SU-DHL-6 (cell line): ENCODE data around the gene PAAF1.

Source experiments
- H2AFZ ChIP-seq: fragments of 200-600 bp; sonication (generic); 2 replicates; pipeline ENCODE4 v1.6.1; 2014; ENCODE audit warnings: low read depth, mild to moderate bottlenecking, moderate library complexity, mixed read lengths, antibody characterized with exemption, low read length; ENCODE audit not compliant: severe bottlenecking
- H3F3A ChIP-seq: fragments of 200-600 bp; shearing (Covaris generic); 2 replicates; pipeline ENCODE4 v1.6.0; 2016; ENCODE audit warnings: antibody characterized with exemption, mild to moderate bottlenecking; ENCODE audit not compliant: insufficient read depth
- H3K27ac ChIP-seq: fragments of 200-600 bp; sonication (generic); 2 replicates; pipeline ENCODE4 v1.5.1; 2016; ENCODE audit warnings: low read depth, mild to moderate bottlenecking, low read length, moderate library complexity, mixed read lengths
- H3K27me3 ChIP-seq: fragments of 200-600 bp; sonication (generic), shearing (Covaris generic); 2 replicates; pipeline ENCODE4 v1.6.0; 2014; ENCODE audit warnings: mild to moderate bottlenecking, low read length
- H3K36me3 ChIP-seq: fragments of 200-600 bp; sonication (generic); 2 replicates; pipeline ENCODE4 v1.6.1; 2014; ENCODE audit warnings: mild to moderate bottlenecking, low read length, mixed read lengths
- H3K4me2 ChIP-seq: fragments of 300-600, 200-600 bp; shearing (Covaris generic), sonication (generic); 2 replicates; pipeline ENCODE4 v1.6.0; 2014; ENCODE audit warnings: low read length, low read depth, mild to moderate bottlenecking; ENCODE audit not compliant: poor library complexity, severe bottlenecking
- H3K4me3 ChIP-seq: fragments of 200-600 bp; sonication (generic); 2 replicates; pipeline ENCODE4 v1.5.1; 2014; ENCODE audit warnings: antibody characterized with exemption, low read length, mild to moderate bottlenecking, mixed read lengths; ENCODE audit not compliant: insufficient read depth, poor library complexity, severe bottlenecking
- H3K79me2 ChIP-seq: fragments of 200-600 bp; sonication (generic); 2 replicates; pipeline ENCODE4 v1.6.1; 2014; ENCODE audit warnings: mild to moderate bottlenecking, low read length, moderate library complexity; ENCODE audit not compliant: insufficient read depth
- H3K9ac ChIP-seq: fragments of 200-600 bp; sonication (generic); 2 replicates; pipeline ENCODE4 v1.7.0; 2014; ENCODE audit warnings: mild to moderate bottlenecking, low read length
- H3K9me2 ChIP-seq: fragments of 200-600 bp; sonication (generic); replicated peaks from 2 replicates; pipeline ENCODE4 v1.6.1; 2014; ENCODE audit warnings: low read length; ENCODE audit not compliant: insufficient read depth
- H3K9me3 ChIP-seq: fragments of 200-600 bp; sonication (generic); 2 replicates; pipeline ENCODE4 v1.6.1; 2014; ENCODE audit warnings: low read length, mixed read lengths; ENCODE audit not compliant: insufficient read depth
- H4K20me1 ChIP-seq: fragments of 200-600 bp; sonication (generic); 2 replicates; pipeline ENCODE4 v1.6.1; 2014; ENCODE audit warnings: low read depth, mild to moderate bottlenecking, antibody characterized with exemption, low read length, moderate library complexity, mixed read lengths
- EZH2phosphoT487 ChIP-seq: fragments of 200-600 bp; sonication (generic), shearing (Covaris generic); conservative IDR thresholded peaks from 2 replicates; pipeline ENCODE4 v1.6.1; 2018; ENCODE audit warnings: mild to moderate bottlenecking, antibody characterized with exemption, low read length, moderate library complexity, mixed read lengths
- TF ChIP-seq, protein P1 (sequence below): fragments of 200-600 bp; sonication (generic); IDR thresholded peaks from one replicate; pipeline ENCODE4 v1.5.1; 2017; ENCODE audit warnings: antibody characterized with exemption, mild to moderate bottlenecking, low read length, moderate library complexity; ENCODE audit not compliant: insufficient read depth, poor library complexity, severe bottlenecking

PAAF1 gene

DNA sequence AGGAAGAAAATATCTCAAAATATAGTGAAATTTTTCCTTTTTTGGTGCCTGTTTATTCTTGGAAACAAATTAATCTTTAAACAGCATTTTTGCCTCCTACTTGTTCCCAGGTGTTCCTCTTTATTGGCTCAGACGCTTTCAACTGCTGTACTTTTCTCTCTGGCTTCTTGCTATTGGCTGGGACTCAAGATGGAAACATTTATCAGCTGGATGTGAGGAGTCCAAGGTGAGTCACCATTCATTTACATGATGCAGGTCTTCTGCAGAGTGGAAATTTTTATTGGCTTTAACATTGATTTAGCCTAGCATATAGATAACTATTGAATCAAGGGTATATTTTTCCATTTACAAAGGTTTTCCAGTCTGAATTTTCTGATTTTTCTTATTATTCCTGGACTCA is 39.6 kb downstream of the PAAF1 start:
- H3K9me3 ChIP-seq: no peaks in the 10 kb centered on the region
- H3K9me2 ChIP-seq: no peaks in the 10 kb centered on the region
- peaks cover 4% of the 10 kb centered on the region; the same call in 1 of the 2 replicates for H3K36me3 ChIP-seq
- no peaks in the 10 kb centered on the region for H3K27me3 ChIP-seq
- no peak overlapping the region for H3K9ac ChIP-seq
- TF ChIP-seq, protein P1, sequence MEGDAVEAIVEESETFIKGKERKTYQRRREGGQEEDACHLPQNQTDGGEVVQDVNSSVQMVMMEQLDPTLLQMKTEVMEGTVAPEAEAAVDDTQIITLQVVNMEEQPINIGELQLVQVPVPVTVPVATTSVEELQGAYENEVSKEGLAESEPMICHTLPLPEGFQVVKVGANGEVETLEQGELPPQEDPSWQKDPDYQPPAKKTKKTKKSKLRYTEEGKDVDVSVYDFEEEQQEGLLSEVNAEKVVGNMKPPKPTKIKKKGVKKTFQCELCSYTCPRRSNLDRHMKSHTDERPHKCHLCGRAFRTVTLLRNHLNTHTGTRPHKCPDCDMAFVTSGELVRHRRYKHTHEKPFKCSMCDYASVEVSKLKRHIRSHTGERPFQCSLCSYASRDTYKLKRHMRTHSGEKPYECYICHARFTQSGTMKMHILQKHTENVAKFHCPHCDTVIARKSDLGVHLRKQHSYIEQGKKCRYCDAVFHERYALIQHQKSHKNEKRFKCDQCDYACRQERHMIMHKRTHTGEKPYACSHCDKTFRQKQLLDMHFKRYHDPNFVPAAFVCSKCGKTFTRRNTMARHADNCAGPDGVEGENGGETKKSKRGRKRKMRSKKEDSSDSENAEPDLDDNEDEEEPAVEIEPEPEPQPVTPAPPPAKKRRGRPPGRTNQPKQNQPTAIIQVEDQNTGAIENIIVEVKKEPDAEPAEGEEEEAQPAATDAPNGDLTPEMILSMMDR: no peak
- no peak for TF ChIP-seq EZH2phosphoT487
- H3K4me3 ChIP-seq: no peak overlapping the region
- H3F3A ChIP-seq: no peaks in the 10 kb centered on the region
- no peak overlapping the region for H3K4me2 ChIP-seq
- H4K20me1 ChIP-seq: no peaks in the 10 kb centered on the region
- H3K79me2 ChIP-seq: no peaks in the 10 kb centered on the region
- no peak overlapping the region for H2AFZ ChIP-seq
- no peak overlapping the region for H3K27ac ChIP-seq

DNA sequence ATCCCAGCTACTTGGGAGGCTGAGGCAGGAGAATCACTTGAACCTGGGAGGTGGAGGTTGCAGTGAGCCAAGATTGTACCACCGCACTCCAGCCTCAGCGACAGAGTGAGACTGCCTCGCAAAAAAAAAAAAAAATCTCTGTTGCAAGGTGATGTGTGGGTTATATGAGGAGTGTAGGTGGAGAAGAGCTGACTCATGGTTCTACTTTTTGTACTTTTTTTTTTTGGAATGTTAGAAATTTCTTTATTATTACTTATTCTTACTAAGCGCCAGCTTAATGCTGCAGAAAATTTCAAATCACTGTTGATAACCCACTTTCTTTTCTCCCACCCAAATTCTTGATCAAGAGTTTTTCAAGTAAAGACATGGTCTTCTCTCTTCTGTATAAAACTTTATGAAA is 44.4 kb downstream of the PAAF1 start:
- Histone ChIP-seq H3K27ac (no peak overlapping the region), H2AFZ (no peak overlapping the region), H3K9ac (no peak overlapping the region), H3K4me3 (no peak overlapping the region), H3F3A (peaks cover 5% of the 10 kb centered on the region; the same call in 1 of the 2 replicates), H3K27me3 (no peaks in the 10 kb centered on the region), H3K4me2 (no peak overlapping the region), H4K20me1 (no peaks in the 10 kb centered on the region), H3K9me3 (no peaks in the 10 kb centered on the region), H3K79me2 (no peaks in the 10 kb centered on the region), H3K36me3 (peaks cover 4% of the 10 kb centered on the region; the same call in 1 of the 2 replicates), H3K9me2 (no peaks in the 10 kb centered on the region)
- TF ChIP-seq, protein P1: no peak
- TF ChIP-seq EZH2phosphoT487: no peak

DNA sequence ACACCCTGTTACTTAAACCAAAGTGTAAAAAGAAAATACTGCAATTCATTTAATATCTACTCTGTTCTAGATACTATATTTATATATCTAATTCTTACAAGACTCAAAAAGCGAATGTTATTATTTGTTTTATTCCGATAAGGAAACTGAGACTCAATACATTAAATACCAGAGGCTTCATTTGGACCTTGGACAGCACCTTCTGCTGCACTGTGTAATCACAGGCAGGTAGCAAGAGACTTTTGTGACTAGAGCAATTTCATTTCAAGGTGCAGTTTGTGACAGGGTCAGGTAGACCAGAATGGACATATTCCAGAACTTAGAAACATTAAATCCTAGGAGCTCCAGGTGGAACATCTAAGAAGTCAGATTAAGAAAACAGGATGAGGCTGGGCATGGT is 52.6 kb downstream of the PAAF1 start:
- H3K36me3 ChIP-seq: no peaks in the 10 kb centered on the region

More for the DNA sequence above, 52.6 kb downstream of the PAAF1 start:
- Histone ChIP-seq H3K4me2 (no peak overlapping the region), H3K79me2 (no peaks in the 10 kb centered on the region), H3K9ac (no peak overlapping the region), H4K20me1 (no peaks in the 10 kb centered on the region), H3F3A (no peaks in the 10 kb centered on the region), H3K4me3 (no peak overlapping the region), H3K9me3 (no peaks in the 10 kb centered on the region), H3K27me3 (no peaks in the 10 kb centered on the region), H3K27ac (no peak overlapping the region), H2AFZ (no peak overlapping the region), H3K9me2 (no peaks in the 10 kb centered on the region)
- TF ChIP-seq EZH2phosphoT487: no peak
- TF ChIP-seq, protein P1: no peak
